GM20431 (cell line): ENCODE results near the gene GPR156.
"Not testable (repeated sequence)": the region's sequence is repeated elsewhere in the genome, so short reads cannot be mapped to it uniquely, and the experiment has no call there.

Source experiments
- in situ Hi-C: fragments of 300-500 bp; cut with MseI, MboI; formaldehyde crosslinking; loops from one replicate; pipeline ENCODE4 v1.15.0; 2020; ENCODE audit warnings: low sequenced_read_pairs; ENCODE audit not compliant: unreplicated experiment

GPR156 gene

DNA sequence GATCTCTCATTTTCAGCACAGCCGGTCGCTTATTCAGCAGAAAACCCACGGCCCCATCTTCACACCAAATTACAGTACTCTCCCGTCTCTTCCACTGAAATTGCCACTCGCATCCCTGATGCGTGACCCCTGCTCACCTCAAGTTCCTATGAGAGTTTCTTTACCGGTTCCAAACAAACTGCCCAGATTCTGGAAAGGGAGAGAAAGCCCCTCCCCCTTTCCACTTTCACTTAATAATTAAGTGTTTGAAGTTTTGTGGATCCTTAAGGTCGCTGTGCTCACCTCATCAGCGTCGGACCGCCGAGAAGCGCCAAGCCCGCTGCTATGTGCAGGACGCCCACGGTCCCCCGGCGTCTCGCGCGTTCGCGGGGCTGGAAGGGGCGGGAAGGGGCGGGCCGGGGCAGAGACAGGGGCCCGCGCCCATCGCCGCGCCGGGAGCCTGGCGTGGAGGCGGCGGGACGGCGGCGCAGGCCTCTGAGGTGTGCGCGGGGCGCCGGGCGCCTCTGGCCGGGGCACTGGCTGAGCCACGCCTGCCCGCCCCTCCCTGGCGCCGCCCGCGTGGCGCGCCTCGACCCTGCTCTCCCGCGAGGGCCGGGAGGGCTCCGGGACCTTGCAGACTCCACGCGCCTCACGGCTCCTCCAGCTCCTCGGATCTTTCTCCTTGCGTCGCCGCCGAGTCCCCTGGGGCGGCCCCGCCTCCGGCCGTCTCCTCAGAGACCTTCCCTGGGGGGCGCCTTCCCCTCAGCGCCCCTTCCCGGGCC is at the start of gene GPR156:
TSS of gene GPR156 (minus strand) at position 476 of the 761 bp plus-strand sequence. CDS start 41,124 bp downstream, outside the sequence.
- in situ Hi-C loops: no loop called here

DNA sequence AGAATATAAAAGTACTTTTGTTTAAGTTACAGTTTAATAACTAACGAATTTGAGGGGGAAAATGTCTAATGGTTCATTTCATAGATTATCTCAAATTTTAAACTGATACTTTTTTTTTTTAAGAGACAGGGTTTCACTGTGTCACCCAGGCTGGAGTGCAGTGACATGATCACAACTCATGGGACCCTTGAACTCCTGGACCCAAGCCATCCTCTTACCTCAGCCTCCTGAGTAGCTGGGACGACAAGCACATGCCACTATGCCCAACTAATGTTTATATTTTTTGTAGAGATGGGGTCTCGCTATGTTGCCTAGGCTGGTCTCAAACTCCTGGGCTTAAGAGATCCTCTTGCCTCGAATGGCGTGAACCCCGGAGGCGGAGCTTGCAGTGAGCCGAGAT is 47.6 kb upstream of the GPR156 start:
- in situ Hi-C loops: no loop called here

DNA sequence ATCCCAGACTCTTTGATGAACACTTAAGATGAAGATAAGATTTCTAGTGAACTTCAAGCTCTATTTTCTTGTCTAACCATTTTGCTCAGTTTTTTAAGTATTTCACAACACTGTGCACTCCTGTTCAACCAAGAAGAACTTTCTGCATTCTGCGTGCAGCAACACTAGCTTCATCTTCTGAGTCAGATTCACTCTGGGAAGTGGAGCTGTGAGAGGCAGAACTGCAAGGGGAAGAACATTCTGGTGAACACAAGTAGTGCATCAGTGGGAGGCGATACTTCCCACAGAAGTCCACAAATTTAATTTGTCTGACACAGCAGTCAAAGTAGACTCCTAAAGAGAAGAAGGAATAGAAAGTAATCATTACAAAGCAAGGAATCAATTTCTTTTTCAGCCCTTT is 46.1 kb upstream of the GPR156 start:
- in situ Hi-C loops: no loop called here

DNA sequence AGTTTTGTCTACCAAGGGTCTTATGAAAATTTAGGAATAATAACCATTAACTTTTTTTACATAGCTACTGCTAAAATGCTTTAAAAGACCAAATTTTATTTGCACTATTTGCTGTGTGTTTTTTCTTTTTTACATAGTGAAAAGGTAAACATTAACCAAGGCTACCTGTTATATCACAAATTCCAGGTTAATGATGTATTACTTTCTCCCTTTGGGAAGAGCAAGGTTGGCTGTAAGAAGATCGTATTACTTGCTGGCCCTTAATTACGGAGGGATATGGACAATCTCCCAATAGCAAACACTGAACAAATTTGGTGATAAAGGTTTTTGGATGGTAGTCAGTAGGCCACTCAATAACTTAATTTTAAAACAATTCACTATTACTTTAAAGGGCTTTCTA is 41.8 kb upstream of the GPR156 start:
- in situ Hi-C loops: no loop called here

DNA sequence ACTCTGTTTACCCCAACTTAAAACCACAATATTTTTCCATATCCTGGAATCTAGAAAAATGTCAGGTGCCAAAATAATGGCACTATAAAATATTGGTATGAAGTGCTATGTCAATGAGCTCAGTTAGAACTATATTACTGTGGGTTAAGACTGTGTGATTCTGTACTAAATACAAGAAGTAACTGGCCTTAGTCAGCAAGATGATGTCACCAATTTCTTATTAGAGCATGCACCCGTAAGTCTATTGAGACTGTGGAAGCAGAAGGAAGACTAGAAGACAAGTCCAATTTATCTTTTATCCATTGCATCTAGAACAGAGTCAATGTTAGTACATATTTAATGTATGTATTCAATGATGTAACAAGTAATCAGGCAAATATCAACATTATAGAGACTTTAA is 39.2 kb upstream of the GPR156 start:
- in situ Hi-C loops: no loop called here

DNA sequence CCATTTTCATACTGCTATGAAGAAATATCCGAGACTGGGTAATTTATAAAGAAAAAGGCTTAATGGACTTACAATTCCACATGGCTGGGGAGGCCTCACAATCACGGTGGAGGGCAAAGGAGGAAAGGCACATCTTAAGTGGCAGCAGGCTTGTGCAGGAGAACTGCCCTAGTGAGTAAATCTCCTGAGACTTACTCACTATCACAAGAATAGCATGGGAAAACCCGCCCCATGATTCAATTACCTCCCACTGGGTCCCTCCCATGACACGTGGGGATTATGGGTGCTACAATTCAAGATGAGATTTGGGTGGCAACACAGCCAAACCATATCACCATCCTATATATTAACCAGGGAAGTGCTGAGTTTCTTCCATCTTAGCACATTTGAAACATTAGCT is 38.7 kb upstream of the GPR156 start:
- in situ Hi-C loops: not testable (repeated sequence)

DNA sequence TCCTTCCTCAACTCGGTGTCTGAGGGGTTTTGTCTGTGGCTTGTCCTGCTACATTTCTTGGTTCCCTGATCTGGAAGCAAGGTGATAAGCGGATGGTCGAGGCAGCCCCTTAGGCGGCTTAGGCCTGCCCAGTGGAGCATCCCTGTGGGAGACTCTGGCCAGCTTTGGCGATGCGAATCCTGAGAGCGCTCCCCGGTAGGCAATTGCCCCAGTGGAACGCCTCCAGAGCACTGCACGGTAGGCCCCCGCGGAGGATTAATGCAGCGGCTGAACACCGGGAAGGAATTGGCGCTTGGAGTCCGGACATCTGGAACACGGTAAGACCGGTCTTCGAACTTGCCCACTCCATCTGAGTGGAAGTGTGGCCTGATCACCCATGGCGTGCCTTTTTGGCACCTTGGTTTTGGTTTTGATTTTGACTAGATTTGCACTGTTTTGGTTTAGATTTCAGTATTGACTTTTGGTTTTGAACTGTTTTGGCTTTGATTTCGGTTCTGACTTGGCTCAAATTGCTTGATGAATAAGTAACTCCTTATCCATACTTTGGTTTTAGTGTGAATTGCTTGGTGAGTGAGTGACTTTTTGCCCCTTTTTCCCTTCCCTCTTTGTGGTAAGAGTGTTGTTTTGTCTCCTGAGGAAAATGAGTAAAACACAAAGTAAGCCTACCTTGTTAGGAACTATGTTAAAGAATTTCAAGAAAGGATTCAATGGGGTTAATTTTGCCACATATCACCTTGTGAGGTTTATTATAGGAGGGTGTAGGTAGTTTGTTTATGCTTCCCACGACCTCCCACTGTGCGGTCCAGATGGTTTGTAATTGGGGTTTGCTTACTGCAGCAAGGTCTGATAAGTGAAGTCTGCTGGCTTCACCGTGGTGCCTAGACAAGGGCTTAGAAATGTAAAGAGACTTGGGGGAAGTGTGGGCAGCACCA is 27.1 kb upstream of the GPR156 start:
- in situ Hi-C loops: no loop called here

DNA sequence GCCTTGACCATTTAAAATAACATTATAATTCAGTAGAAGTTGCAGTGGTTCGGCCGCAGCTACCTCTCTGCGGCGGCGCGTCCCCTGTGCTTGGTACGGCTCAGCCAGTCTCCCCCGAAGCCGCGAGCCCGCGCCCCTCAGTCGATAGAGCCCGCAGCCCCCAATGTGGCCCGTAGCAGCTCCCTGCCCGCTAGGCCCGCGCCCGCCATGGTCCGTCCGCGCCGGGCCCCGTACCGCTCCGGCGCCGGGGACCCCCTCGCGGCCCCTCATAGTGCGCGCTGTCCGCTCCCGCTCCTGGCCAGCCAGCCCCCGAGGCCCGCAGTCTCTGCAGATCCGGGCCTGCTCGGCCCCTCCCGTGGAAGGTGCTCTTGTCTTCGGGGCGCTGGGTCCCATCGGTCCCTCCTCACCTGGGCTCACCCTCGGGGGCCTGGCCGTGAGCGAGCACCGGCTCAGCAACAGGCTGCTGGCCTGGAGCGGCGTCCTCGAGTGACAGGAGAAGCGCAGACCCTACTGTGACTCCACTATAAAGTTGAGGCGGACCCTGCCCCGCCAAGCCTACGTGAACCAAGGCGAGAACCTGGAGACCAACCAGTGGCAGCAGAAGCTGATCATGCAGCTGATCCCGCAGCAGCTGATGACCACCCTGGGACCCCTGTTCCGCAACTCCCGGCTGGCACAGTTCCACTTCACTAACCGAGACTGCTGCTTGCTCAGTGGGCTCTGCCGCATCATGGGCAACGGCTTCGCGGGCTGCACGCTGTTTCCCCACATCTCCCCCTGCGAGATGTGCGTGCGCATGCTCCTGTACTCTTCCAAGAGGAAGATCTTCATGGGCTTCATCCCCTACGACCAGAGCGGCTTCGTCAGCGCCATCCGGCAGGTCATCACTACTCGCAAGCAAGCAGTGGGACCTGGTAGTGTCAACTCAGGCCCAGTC is 21.8 kb upstream of the GPR156 start:
- in situ Hi-C loops: no loop called here

DNA sequence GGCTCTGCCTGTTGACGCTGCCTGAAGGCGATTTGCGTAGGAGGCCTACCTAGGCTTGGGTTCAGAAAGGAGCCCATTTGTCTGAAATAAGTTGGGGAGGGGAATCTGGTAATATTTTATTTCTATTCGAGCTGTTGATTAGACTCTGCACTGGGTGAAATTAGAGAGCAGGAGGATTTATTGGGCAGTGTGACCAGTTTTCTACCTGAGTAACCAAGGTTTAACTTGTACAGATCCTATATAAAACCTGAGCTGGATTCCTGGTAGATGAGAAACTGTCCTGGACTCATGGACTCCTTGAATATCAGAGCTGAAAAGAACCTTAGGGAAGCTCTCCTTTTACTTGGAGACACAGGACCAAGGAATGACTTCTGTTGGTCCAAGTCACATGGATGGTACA is 19.6 kb upstream of the GPR156 start:
- in situ Hi-C loops: no loop called here

DNA sequence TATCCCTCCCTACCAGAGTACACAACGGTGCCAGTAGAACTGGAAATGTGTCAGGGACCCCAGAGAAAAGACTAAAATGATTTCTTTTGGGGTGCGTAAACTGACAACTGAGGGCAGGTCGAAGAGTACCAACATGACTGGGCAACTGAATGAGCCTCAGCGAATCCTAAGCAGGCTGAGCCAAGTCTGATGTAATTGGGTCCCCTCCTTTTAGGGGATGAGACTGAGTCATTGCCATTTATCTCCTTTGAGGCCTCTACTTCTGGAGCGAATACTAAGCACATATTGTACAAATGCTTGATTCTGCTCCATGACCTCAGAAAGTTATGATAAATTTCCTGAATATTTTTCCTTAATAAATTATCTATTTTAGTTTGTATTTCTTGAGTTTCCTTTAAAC is 17.3 kb upstream of the GPR156 start:
- in situ Hi-C loops: no loop called here

DNA sequence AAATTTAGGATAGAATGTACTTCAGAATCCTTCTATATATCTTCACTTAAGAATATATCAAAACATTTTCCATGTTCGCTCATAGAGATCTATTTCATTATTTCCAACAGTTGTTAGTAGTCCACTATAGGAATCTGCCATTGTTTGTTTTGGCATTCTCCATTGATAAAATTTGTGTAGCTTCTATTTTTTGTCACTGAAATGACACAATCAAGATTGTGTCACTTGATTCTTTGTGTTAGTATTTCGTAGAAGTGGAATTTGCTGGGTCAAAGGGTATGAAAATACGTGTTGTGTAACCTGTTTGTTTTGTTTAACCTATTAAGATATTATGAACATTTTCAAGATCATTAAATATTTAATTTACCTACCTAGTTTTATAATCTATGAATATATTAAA is 15.9 kb upstream of the GPR156 start:
- in situ Hi-C loops: no loop called here

DNA sequence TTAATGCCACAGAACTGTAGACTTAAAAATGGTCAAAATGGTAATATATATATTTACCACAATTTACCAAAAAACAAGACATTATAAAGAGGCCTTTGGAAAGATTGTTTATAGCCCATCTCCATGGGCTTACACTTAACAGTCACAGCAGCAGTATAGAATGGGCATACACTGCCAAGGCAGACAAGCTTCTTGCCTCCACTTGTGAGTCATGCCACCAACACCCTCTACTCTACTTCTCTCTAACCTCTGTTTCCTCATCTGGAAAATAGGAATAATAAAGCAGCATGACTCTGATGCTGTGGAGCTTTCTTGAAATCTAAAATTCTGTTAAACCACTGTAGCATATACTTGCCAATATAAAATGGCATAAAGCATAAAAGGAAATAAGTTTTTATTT is 14.4 kb upstream of the GPR156 start:
- in situ Hi-C loops: no loop called here

DNA sequence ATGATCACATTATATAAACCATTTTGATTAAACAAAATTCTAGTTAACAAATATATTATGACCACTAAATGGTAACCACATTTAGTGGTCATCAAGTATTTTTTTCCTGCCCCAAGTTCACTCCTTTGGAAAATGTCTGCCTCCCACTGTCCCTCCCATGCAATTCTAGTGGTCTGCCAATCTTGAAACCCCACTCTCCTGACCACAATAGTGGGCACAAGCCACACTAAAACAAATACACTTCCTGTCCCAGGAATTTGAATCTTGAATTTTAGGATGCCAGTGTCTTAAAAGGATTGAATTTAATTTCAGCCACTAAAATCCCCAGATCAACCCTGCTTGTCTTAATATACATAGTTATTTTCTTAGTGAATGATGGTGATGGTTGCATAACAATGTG is 14.0 kb upstream of the GPR156 start:
- in situ Hi-C loops: no loop called here

DNA sequence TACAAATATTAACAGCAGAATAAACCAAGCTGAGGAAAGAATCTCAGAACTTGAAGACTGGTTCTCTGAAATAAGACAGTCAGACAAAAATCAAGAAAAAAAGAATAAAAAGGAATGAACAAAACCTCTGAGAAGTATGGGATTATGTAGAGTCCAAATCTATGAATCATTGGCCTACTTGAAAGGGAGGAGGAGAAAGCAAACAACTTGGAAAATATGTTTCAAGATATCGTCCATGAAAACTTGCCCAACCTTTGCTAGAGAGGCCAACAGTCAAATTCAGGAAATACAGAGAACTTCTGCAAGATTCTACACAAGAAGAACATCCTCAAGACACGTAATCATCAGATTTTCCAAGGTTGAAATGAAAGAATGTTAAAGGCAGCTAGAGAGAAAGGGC is 6.5 kb upstream of the GPR156 start:
- in situ Hi-C loops: not testable (repeated sequence)

DNA sequence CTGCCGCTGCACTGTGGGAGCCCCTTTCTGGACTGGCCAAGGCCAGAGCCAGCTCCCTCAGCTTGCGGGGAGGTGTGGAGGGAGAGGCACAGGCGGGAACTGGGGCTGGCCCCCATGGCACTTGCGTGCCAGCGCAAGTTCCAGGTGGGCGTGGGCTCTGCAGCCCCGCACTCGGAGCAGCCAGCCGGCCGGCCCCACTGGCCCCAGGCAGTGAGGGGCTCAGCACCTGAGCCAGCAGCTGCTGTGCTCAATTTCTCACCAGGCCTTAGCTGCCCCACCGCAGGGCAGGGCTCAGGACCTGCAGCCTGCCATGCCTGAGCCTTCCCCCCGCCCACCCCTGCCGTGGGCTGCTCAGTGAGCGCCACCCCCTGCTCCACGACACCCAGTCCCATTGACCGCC is 4.6 kb upstream of the GPR156 start:
- in situ Hi-C loops: no loop called here

DNA sequence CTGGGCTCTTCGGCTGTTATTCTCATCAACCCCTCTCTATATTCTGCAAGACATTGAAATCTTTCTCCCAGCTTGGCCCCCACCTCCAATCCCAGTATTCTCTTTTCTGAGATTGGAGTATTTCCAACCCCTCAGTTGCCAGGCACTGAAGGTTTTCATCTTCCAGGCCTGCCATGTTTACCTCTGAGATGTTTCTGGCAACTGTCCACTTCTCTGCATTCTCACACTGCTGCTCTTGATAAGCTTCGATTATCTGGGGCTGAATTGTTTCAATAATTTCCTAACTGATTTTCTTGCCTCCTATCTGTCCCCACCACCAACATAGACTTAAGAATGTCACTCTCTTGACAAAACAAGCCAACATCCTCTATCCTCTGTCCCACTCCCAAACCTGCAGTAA is 1.4 kb upstream of the GPR156 start:
- in situ Hi-C loops: no loop called here

DNA sequence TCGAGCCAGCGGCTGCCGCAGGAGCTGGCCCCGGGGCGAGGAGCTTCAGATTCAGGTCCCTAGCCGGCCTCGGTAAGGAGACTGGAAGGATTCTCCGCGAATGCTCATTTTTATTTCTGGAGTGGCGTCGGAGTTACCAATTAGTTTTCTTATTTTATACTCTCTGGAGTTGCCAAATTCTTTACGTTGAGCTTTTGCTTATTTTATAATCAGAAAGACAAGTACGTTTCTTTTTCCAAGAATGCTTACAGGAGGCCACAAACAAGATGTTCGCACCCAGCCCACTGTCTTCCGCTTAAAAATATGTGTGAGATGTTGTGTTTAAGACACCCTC is 453 bp upstream of the GPR156 start:
- in situ Hi-C loops: no loop called here

DNA sequence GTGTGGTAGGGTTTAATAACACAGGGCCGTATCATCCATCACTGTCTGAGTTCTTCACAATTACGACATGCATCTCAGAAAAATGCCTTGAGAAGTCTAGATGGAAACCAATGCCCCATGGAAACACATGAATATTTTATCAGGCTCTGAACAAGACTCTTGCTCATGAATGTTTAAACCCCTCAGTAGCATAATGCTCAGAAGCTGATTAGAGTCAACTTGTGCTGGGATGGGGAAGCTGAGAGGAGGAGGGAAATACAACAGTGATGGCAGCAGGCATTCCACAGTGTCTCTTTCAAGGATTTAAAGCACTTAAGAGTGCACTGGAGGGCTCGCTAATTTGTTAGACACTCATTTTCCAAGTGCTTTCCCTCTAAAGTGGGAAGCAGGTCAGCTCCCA is 3.8 kb downstream of the GPR156 start:
- in situ Hi-C loops: no loop called here

DNA sequence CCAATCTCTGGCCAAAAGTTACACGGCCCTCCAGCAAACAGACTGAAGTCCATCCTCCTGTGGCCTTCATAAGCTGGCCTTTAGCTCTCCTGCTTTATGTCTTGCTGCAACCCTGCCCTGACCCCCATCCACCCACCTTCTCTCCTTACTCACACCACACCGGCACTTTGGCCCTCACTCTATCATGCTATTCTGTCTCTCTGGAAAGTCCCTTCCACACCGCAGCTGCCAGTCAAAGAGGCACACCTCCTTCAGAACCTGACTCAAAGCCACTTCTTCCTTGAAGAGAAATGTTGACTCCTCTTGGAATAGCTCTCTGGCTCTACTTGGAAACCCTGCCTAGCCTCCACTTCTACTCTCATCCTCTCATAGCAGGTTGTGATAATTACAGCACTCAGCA is 4.5 kb downstream of the GPR156 start:
- in situ Hi-C loops: no loop called here

DNA sequence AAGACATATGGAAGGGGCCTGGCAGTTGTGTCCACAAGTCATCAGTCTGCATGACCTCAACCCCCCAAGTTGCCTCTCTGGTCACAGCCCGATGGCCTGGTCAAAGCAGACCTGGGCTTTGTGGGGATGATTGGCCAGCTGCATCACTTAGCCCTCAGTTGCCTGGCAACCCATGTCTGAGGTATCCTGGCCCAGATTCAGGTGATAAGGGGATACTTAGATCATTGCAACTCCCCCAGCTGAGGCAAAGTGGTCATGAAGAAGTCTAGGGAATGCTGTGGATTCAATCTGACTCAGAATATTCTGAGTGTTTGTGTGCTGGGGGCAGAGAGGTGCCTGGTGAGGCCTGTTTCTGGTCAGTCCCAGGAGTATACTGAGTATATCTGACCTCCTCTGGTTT is 5.0 kb downstream of the GPR156 start:
- in situ Hi-C loops: no loop called here
